Measurements from ENCODE around the gene ARSG. TPM values are rescaled to one million over a fixed set of nuclear protein-coding genes. Genes with fewer than 3 reads are reported as not detected.

Gene ARSG
- total and polyA plus RNA-seq, 2 of the 4 experiments (the other 2 are of a cell fraction) = 2.9 to 3.0 TPM

DNA sequence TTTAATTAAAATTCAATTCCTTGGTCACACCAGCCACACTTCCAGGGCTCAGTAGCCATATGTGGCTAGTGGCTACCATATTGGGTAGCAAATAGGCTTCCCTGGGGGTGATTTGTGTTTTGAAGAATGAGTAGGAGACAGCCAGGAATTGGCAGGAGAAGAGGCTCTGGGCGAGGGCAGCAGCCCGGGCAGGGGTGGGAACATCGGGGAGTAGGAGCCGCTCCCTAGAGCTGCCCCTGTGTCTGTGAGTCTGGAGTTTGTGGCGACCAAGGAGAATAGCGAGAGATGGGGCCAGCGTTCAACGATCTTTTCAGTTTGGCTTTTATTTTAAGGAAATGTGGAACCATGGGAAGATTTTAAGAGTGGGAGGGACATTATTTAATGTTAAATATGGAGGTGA, 84.3 kb downstream of the ARSG start:
- peaks cover 27% of the 10 kb centered on the region for H3K9me1 ChIP-seq (ENCODE audit: insufficient read depth, low read length)
- H3K27ac ChIP-seq (ENCODE audit: insufficient read depth, low read length) = no peak overlapping the region
- no peaks in the 10 kb centered on the region for H4K20me1 ChIP-seq (ENCODE audit: insufficient read depth, low read length)
- H2AK9ac ChIP-seq (replicated peaks; ENCODE audit: low read depth, low read length, poor library complexity) = no peak overlapping the region
- POLR2A ChIA-PET (ENCODE audit: unreplicated experiment) = no interaction called here
- no peak overlapping the region for H3K18ac ChIP-seq (ENCODE audit: low read depth, low read length)
- no peaks in the 10 kb centered on the region for H3K79me1 ChIP-seq (ENCODE audit: low read depth in 1 of 2, low read length in 2 of 2)
- BruUV-seq (replicated peaks) = no TSS peak
- H3K56ac ChIP-seq (ENCODE audit: extremely low read depth, insufficient read depth, low read length) = no peak overlapping the region
- H2BK120ac ChIP-seq (ENCODE audit: low read depth, low read length) = no peak overlapping the region
- dilution Hi-C loops (cut with HindIII; ENCODE audit: low sequenced_read_pairs, unreplicated experiment) = no loop called here
- no peak overlapping the region for H3K9ac ChIP-seq (ENCODE audit: low read depth, low read length)
- no peak overlapping the region for H2AFZ ChIP-seq (replicated peaks; ENCODE audit: low read length, poor library complexity)
- no peak overlapping the region for H3K4me3 ChIP-seq (ENCODE audit: insufficient read depth, low read depth, low read length)
- H4K91ac ChIP-seq (ENCODE audit: insufficient read depth, low read depth, low read length) = no peak overlapping the region
- no peak overlapping the region for H2AK5ac ChIP-seq (ENCODE audit: low read depth, low read length)
- H3K4me1 ChIP-seq (ENCODE audit: control insufficient read depth, insufficient read depth, low read length) = peaks cover 17% of the 10 kb centered on the region
- no peak overlapping the region for H3K4me2 ChIP-seq (ENCODE audit: low read depth, low read length)
- no peaks in the 10 kb centered on the region for H3K9me3 ChIP-seq (ENCODE audit: control insufficient read depth, insufficient read depth, low read length)
- no peak overlapping the region for H3K14ac ChIP-seq (replicated peaks; ENCODE audit: low read depth, low read length)
- TF ChIP-seq RAD21 (IDR thresholded peaks at IDR 0.05; ENCODE audit: low read length) (no peak), CEBPB (IDR thresholded peaks at IDR 0.05; ENCODE audit: low read depth, low read length) (no peak), CHD1 (IDR thresholded peaks at IDR 0.05; ENCODE audit: low read depth, low read length) (no peak), NFE2L2 (IDR thresholded peaks at IDR 0.05; ENCODE audit: low read depth, low read length) (no peak), BHLHE40 (IDR thresholded peaks at IDR 0.05; ENCODE audit: low read depth, low read length) (no peak), MXI1 (IDR thresholded peaks at IDR 0.05; ENCODE audit: borderline replicate concordance, low read depth, low read length) (no peak), SMC3 (IDR thresholded peaks at IDR 0.05; ENCODE audit: low read depth, low read length) (no peak), MAFK (IDR thresholded peaks at IDR 0.05; ENCODE audit: low read depth, low read length) (no peak), POLR2A (IDR thresholded peaks at IDR 0.05; ENCODE audit: low read depth, low read length) (no peak), RFX5 (IDR thresholded peaks at IDR 0.05; ENCODE audit: low read depth, low read length) (no peak), MAZ (IDR thresholded peaks at IDR 0.05; ENCODE audit: borderline replicate concordance, low read depth, low read length) (no peak), FOS (IDR thresholded peaks at IDR 0.05; ENCODE audit: low read depth, low read length) (no peak), RCOR1 (IDR thresholded peaks at IDR 0.05; ENCODE audit: insufficient replicate concordance, low read length) (no peak)
- TF ChIP-seq, protein P1, sequence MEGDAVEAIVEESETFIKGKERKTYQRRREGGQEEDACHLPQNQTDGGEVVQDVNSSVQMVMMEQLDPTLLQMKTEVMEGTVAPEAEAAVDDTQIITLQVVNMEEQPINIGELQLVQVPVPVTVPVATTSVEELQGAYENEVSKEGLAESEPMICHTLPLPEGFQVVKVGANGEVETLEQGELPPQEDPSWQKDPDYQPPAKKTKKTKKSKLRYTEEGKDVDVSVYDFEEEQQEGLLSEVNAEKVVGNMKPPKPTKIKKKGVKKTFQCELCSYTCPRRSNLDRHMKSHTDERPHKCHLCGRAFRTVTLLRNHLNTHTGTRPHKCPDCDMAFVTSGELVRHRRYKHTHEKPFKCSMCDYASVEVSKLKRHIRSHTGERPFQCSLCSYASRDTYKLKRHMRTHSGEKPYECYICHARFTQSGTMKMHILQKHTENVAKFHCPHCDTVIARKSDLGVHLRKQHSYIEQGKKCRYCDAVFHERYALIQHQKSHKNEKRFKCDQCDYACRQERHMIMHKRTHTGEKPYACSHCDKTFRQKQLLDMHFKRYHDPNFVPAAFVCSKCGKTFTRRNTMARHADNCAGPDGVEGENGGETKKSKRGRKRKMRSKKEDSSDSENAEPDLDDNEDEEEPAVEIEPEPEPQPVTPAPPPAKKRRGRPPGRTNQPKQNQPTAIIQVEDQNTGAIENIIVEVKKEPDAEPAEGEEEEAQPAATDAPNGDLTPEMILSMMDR (conservative IDR thresholded peaks at IDR 0.05; ENCODE audit: low read depth, low read length) = no peak
- TF ChIP-seq, protein P2, sequence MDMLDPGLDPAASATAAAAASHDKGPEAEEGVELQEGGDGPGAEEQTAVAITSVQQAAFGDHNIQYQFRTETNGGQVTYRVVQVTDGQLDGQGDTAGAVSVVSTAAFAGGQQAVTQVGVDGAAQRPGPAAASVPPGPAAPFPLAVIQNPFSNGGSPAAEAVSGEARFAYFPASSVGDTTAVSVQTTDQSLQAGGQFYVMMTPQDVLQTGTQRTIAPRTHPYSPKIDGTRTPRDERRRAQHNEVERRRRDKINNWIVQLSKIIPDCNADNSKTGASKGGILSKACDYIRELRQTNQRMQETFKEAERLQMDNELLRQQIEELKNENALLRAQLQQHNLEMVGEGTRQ (IDR thresholded peaks at IDR 0.05; ENCODE audit: low read depth, low read length) = no peak
- TF ChIP-seq, protein P3, sequence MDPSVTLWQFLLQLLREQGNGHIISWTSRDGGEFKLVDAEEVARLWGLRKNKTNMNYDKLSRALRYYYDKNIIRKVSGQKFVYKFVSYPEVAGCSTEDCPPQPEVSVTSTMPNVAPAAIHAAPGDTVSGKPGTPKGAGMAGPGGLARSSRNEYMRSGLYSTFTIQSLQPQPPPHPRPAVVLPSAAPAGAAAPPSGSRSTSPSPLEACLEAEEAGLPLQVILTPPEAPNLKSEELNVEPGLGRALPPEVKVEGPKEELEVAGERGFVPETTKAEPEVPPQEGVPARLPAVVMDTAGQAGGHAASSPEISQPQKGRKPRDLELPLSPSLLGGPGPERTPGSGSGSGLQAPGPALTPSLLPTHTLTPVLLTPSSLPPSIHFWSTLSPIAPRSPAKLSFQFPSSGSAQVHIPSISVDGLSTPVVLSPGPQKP (IDR thresholded peaks at IDR 0.05; ENCODE audit: borderline replicate concordance, low read depth, low read length) = no peak
- no peak overlapping the region for H3K4ac ChIP-seq (ENCODE audit: low read depth, low read length)
- ATAC-seq (ENCODE audit: low read depth) (no peak), DNase-seq (no peak)
- WGBS, 2 experiments (ENCODE audit: extremely low coverage in 2 of 2, insufficient read length in 1 of 2) = 86% methylated on average over 2 of the region's 8 CpGs; no CpG with 5 or more reads in 1 of the 2 experiments
- H3K23ac ChIP-seq (ENCODE audit: low read depth, low read length) = no peak overlapping the region
- intact Hi-C loops (cut with micrococcal nuclease) = no loop called here
- H4K8ac ChIP-seq (ENCODE audit: low read depth in 2 of 2, low read length in 2 of 2) = no peak overlapping the region
- no peak overlapping the region for H2BK15ac ChIP-seq (ENCODE audit: low read depth, low read length)
- no peaks in the 10 kb centered on the region for H3K27me3 ChIP-seq (ENCODE audit: control insufficient read depth, insufficient read depth, low read length)
- CTCF ChIA-PET = no interaction called here
- H2BK5ac ChIP-seq (ENCODE audit: low read depth, low read length, poor library complexity, severe bottlenecking) = no peak overlapping the region
- in situ Hi-C loops (cut with MboI; ENCODE audit: low sequenced_read_pairs) = no loop called here
- H2BK20ac ChIP-seq (ENCODE audit: low read depth, low read length) = no peak overlapping the region
- no peak overlapping the region for H4K5ac ChIP-seq (ENCODE audit: low read depth, low read length)
- no peaks in the 10 kb centered on the region for H3K36me3 ChIP-seq (ENCODE audit: control insufficient read depth, insufficient read depth, low read length)

Measured in IMR-90 (cell line).